HG03060 (cell line): ENCODE measurements around the gene TNXB.
"Not testable (repeated sequence)": the region's sequence is repeated elsewhere in the genome, so short reads cannot be mapped to it uniquely, and the experiment has no call there.

Experiments used
- ATAC-seq: cut with Tn5 transposase; IDR thresholded peaks from one replicate; pipeline ENCODE4 v1.9.1; 2021; ENCODE audit warnings: low read depth, moderate number of reproducible peaks; ENCODE audit not compliant: unreplicated experiment

The TNXB gene

GRCh38 chr6:32067521-32067920, 41.6 kb downstream of the TNXB start:
- not testable (repeated sequence) for ATAC-seq

GRCh38 chr6:32064706-32065105, 44.4 kb downstream of the TNXB start:
- ATAC-seq, result no peak

DNA sequence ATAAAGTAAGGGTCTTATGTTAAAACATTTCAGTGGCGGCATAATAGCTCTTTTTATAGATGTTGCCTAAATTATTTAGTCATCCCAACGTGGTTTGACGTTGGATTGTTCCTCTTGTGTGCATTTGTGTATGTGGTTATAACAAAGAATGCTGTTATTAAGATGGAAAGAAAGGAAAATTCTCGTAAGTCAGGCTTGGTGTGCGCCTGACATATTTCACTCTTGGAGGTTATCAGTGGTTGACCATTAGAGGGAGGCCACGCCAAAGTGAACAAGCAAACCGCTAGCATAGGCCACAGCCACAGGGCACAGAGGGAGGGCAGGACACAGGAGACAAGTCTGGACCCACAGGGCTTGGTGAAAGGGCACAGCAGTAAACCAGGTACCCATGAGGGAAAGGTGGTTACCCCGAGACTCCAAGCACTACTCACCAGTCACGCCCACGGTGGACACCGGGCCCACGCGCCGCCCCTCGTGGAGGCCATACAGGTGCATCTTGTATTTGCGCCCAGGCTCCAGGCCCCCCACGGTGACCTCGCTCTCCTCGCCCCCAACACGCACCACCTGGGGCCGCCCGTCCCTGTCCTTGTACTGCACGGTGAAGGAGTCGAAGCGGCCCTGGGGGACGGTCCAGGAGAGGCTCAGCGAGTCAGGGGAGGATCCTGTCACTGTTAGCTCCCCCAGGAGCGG, 48.0 kb downstream of the TNXB start:
- no peak for ATAC-seq

DNA sequence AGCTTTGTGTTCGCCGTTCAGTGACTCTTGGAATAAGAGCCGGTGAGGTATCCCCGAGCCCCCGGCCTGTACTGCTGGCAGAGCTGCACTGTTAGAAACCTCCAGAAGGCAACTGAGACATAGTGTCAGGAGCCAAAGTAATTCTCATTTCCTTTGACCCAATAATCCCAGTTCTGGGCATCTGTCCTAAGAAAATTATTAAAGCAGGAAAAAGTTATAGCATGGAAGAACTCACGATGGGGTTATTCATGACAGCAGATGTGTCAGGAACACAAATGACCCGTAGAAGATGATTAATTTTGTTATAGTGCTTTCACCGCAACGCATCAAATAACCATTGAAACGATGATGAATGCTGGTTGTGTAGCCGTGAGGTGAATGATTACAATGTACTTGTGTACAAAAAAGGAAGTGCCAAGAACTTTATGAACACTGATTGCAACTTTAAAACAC, 50.6 kb downstream of the TNXB start:
- ATAC-seq, result no peak

- no peak for ATAC-seq
Observed at GRCh38 chr6:32057966-32058365, 51.2 kb downstream of the TNXB start.

DNA sequence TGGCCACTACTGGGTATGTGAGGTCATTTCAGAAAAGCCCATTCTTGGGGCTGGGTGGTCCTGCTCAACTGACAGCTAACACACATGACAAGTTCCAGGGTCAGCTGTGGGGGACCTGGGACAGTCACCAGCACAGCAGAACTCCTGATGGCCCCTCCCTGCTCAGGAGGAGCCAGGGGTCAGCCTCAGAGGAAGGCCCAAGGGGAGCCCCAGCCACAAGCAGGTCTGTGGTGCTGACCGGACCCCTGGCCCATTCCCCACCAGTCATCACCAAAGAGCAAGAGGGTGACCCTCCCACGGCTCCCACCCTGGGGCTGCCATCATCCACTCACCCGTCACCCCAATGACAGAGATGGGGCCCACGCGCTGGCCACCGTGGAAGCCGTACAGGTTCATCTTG, 52.9 kb downstream of the TNXB start:
- ATAC-seq, result no peak

- ATAC-seq, result not testable (repeated sequence)
Observed at GRCh38 chr6:32055756-32056155, 53.4 kb downstream of the TNXB start.

DNA sequence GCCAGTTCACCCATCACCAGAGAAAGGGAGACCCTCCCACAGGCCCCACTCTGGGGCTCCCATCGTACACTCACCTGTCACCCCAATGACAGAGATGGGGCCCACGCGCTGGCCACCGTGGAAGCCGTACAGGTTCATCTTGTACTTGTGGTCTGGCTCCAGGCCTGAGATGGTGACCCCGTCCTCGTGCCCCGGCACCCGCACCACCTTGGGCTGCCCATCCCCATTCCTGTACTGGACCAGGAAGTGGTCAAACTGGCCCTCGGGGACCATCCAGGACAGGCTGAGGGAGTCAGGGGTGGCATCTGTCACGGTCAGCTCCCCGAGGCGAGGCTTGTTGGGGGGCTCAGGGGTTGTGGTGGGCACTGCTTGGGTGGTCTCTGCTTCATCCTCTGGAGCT, 55.8 kb downstream of the TNXB start:
- not testable (repeated sequence) for ATAC-seq

GRCh38 chr6:32052626-32053025, 56.5 kb downstream of the TNXB start:
- ATAC-seq, result not testable (repeated sequence)

- no peak for ATAC-seq
Observed at GRCh38 chr6:32050562-32050961, 58.6 kb downstream of the TNXB start.

GRCh38 chr6:32049736-32050135, 59.4 kb downstream of the TNXB start:
- ATAC-seq, result not testable (repeated sequence)

DNA sequence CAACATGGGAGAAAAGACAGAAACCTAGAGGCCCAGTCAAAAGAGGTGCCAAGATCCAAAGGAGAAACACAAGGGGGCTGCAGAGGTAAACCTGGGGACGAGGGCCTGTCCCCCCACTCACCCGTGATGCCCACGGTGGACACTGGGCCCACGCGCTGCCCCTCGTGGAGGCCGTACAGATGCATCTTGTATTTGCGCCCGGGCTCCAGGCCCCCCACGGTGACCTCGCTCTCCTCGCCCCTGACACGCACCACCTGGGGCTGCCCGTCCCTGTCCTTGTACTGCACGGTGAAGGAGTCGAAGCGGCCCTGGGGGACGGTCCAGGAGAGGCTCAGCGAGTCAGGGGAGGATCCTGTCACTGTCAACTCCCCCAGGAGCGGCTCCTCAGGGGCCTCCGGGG, 60.0 kb downstream of the TNXB start:
- ATAC-seq, result not testable (repeated sequence)

GRCh38 chr6:32047855-32048766, 61.0 kb downstream of the TNXB start:
- no peak for ATAC-seq

GRCh38 chr6:32047539-32047854, 61.6 kb downstream of the TNXB start:
- no peak for ATAC-seq

DNA sequence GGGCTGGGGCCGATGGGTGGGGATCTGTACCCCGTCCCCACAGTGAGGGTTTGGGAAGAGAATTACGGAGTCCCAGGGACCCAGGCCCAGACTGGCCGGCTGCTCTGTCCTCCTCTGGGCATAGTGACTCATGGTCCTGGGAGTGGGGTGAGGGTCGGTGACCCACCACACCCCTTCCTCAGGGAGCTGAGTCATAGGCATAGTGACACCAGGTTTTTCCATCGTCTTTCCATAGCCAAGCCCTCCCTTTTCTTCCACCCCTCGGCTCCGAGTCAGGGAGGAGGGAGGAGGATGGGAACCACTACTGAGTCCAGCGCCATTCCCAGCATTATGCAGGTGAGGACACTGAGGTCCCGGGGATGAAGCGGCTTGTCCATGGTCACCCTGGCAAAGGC, 62.1 kb downstream of the TNXB start:
- no peak for ATAC-seq

GRCh38 chr6:32046450-32047083, 62.6 kb downstream of the TNXB start:
- no peak for ATAC-seq

DNA sequence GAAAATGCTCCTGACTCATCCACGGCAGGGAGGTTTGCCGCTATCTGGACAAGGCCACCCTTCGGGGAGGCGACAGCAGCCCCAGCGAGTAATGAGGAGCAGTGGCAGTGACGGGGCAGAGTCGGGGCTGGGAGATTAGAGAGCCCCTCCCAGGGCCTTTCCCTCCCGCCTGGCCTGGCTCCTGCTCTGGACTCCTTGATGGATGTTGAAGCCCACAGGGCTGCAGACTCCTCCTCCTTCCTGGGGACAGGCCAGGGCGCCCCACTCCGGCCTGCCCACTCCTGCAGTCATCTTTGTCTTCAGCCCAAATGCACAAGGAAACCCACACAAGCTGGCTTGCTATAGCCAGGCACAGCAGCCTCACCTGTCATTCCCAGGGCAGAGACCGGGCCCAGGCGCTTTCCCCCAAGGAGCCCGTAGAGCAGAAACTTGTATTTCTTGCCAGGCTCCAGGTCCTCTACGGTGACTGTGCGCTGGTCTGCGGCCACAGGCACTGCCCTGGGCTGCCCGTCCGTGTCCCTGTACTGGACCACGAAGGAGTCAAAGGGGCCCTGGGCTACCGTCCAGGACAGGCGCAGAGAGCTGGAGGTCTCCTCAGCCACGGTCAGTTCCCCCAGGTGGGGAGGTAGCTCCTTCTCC, 63.2 kb downstream of the TNXB start:
- ATAC-seq, result no peak

- not testable (repeated sequence) for ATAC-seq
Observed at GRCh38 chr6:32044916-32045315, 64.2 kb downstream of the TNXB start.

GRCh38 chr6:32043589-32044380, 65.4 kb downstream of the TNXB start:
- not testable (repeated sequence) for ATAC-seq

DNA sequence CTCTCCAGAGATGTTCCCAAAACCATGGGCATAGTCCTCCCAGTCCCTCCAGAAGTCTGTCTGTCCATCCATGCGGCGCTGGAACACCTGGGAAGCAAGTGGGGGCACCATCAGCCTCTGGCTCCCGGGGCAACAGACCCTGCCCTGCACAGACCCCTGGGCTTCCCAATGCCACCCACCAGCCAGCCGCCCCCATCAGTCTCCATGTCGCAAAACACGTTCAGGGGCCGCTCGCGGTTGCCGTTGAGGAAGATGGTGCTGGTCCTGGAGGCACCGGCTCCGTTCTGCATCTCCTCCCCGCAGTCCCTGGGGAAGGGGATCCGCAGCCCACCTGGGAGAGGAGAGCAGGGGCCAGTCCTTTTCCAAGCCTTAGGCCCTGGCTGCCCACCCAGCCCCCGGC, 66.9 kb downstream of the TNXB start:
- not testable (repeated sequence) for ATAC-seq
